H9 (cell line): ENCODE results near the gene IFT172. TPM values are rescaled to one million over a fixed set of nuclear protein-coding genes. Genes with fewer than 3 reads are reported as not detected.

Experiments
- DNase-seq: peaks from one replicate; pipeline ENCODE4 v3.0.0-alpha.2; 2017
- H2AFZ ChIP-seq: one replicate; pipeline ENCODE4 v1.6.1; 2013; ENCODE audit warnings: mild to moderate bottlenecking, low read length, control low read depth, moderate library complexity
- H2AK5ac ChIP-seq: 2 replicates; pipeline ENCODE4 v1.6.1; 2013; ENCODE audit warnings: low read length, control low read depth, mixed read lengths; ENCODE audit not compliant: insufficient read length
- H2BK120ac ChIP-seq: one replicate; pipeline ENCODE4 v1.6.1; 2013; ENCODE audit warnings: low read depth, mild to moderate bottlenecking, low read length, control low read depth, inconsistent platforms; ENCODE audit not compliant: poor library complexity, severe bottlenecking
- H2BK12ac ChIP-seq: 2 replicates; pipeline ENCODE4 v1.6.1; 2013; ENCODE audit warnings: low read length, control low read depth, mixed read lengths, low read depth; ENCODE audit not compliant: insufficient read length
- H2BK15ac ChIP-seq: 2 replicates; pipeline ENCODE4 v1.6.1; 2013; ENCODE audit warnings: low read depth, low read length, control low read depth
- H2BK20ac ChIP-seq: one replicate; pipeline ENCODE4 v1.6.1; 2013; ENCODE audit warnings: low read depth, mild to moderate bottlenecking, low read length, control low read depth, inconsistent platforms; ENCODE audit not compliant: poor library complexity, severe bottlenecking
- H2BK5ac ChIP-seq: 2 replicates; pipeline ENCODE4 v1.6.1; 2013; ENCODE audit warnings: low read length, control low read depth, mixed read lengths; ENCODE audit not compliant: insufficient read length
- H3K14ac ChIP-seq: 2 replicates; pipeline ENCODE4 v1.6.1; 2013; ENCODE audit warnings: low read length, control low read depth; ENCODE audit not compliant: insufficient read depth
- H3K18ac ChIP-seq: 2 replicates; pipeline ENCODE4 v1.6.1; 2013; ENCODE audit warnings: low read depth, mild to moderate bottlenecking, mixed read lengths, low read length, control low read depth; ENCODE audit not compliant: insufficient read length
- H3K23ac ChIP-seq: 2 replicates; pipeline ENCODE4 v1.6.1; 2013; ENCODE audit warnings: low read length, control low read depth, mixed read lengths, low read depth; ENCODE audit not compliant: insufficient read length
- H3K23me2 ChIP-seq: 2 replicates; pipeline ENCODE4 v1.6.1; 2013; ENCODE audit warnings: low read depth, mild to moderate bottlenecking, mixed read lengths, low read length, control low read depth; ENCODE audit not compliant: insufficient read length, poor library complexity, severe bottlenecking
- H3K27ac ChIP-seq: 2 replicates; pipeline ENCODE4 v1.5.1; 2013; ENCODE audit warnings: low read length, control low read depth, mixed read lengths, low read depth; ENCODE audit not compliant: insufficient read length
- H3K27me3 ChIP-seq: 2 replicates; pipeline ENCODE4 v1.6.1; 2013; ENCODE audit warnings: low read length, control low read depth, inconsistent platforms; ENCODE audit not compliant: insufficient read depth
- H3K4ac ChIP-seq: 2 replicates; pipeline ENCODE4 v1.6.1; 2013; ENCODE audit warnings: low read depth, mild to moderate bottlenecking, control low read depth, inconsistent platforms, low read length, moderate library complexity
- H3K4me1 ChIP-seq: 2 replicates; pipeline ENCODE4 v1.6.1; 2013; ENCODE audit warnings: low read length, control low read depth, inconsistent platforms; ENCODE audit not compliant: insufficient read depth
- H3K4me2 ChIP-seq: 2 replicates; pipeline ENCODE4 v1.6.1; 2013; ENCODE audit warnings: low read length, control low read depth, mixed read lengths; ENCODE audit not compliant: insufficient read length, insufficient read depth
- H3K56ac ChIP-seq: 2 replicates; pipeline ENCODE4 v1.6.1; 2013; ENCODE audit warnings: low read depth, mild to moderate bottlenecking, mixed read lengths, low read length, control low read depth; ENCODE audit not compliant: insufficient read length
- H3K79me1 ChIP-seq: 2 replicates; pipeline ENCODE4 v1.6.1; 2013; ENCODE audit warnings: low read depth, mild to moderate bottlenecking, moderate library complexity, low read length, control low read depth, inconsistent platforms; ENCODE audit not compliant: insufficient read depth, poor library complexity, severe bottlenecking
- H3K79me2 ChIP-seq: 2 replicates; pipeline ENCODE4 v1.6.1; 2013; ENCODE audit warnings: low read length, control low read depth, inconsistent platforms; ENCODE audit not compliant: insufficient read depth
- H3K9ac ChIP-seq: 2 replicates; pipeline ENCODE4 v1.6.1; 2013; ENCODE audit warnings: low read length, control low read depth, mixed read lengths; ENCODE audit not compliant: insufficient read length; ENCODE audit errors: extremely low read depth
- H3K9me3 ChIP-seq: one replicate; pipeline ENCODE4 v1.6.1; 2013; ENCODE audit warnings: low read depth, low read length, inconsistent platforms; ENCODE audit not compliant: control insufficient read depth
- H3T11ph ChIP-seq: one replicate; pipeline ENCODE4 v1.6.1; 2013; ENCODE audit warnings: mild to moderate bottlenecking, low read length, control low read depth, inconsistent platforms
- H4K20me1 ChIP-seq: one replicate; pipeline ENCODE4 v1.6.1; 2013; ENCODE audit not compliant: control insufficient read depth, insufficient read length, insufficient read depth
- H4K5ac ChIP-seq: 2 replicates; pipeline ENCODE4 v1.6.1; 2013; ENCODE audit warnings: low read depth, mild to moderate bottlenecking, mixed read lengths, low read length, control low read depth; ENCODE audit not compliant: insufficient read length
- H4K8ac ChIP-seq: replicated peaks from 2 replicates; pipeline ENCODE4 v1.6.1; 2013; ENCODE audit warnings: low read length, control low read depth, mixed read lengths, low read depth; ENCODE audit not compliant: insufficient read length
- H4K91ac ChIP-seq: 2 replicates; pipeline ENCODE4 v1.6.1; 2013; ENCODE audit warnings: low read depth, mild to moderate bottlenecking, moderate library complexity, mixed read lengths, low read length, control low read depth; ENCODE audit not compliant: insufficient read length
- H3K27ac Mint-ChIP-seq, 3 experiments: 2 replicates in 2 of 3; 3 replicates in 1 of 3; pipeline ENCODE4 v1.8.0; 2020 to 2021; ENCODE audit warnings: mixed read lengths in 3 of 3, mild to moderate bottlenecking in 1 of 3, moderate library complexity in 1 of 3
- H3K27me3 Mint-ChIP-seq: 2 replicates; pipeline ENCODE4 v1.8.0; 2021; ENCODE audit warnings: low read depth, mild to moderate bottlenecking, moderate library complexity, mixed read lengths
- H3K36me3 Mint-ChIP-seq, 3 experiments: 2 replicates in 2 of 3; 3 replicates in 1 of 3; pipeline ENCODE4 v1.8.0; 2020 to 2021; ENCODE audit warnings: low read depth in 3 of 3, mixed read lengths in 3 of 3; ENCODE audit not compliant: insufficient read depth in 1 of 3
- H3K4me1 Mint-ChIP-seq, 2 experiments: 2 replicates each; pipeline ENCODE4 v1.8.0; 2020; ENCODE audit warnings: mixed read lengths in 2 of 2
- H3K4me3 Mint-ChIP-seq, 2 experiments: 2 replicates in 1 of 2; 3 replicates in 1 of 2; pipeline ENCODE4 v1.8.0; 2020 to 2021; ENCODE audit warnings: mild to moderate bottlenecking in 2 of 2, mixed read lengths in 2 of 2, moderate library complexity in 1 of 2
- H3K9me3 Mint-ChIP-seq, 2 experiments: 2 replicates in 1 of 2; 3 replicates in 1 of 2; pipeline ENCODE4 v1.8.0; 2020; ENCODE audit warnings: mild to moderate bottlenecking in 2 of 2, mixed read lengths in 2 of 2, moderate library complexity in 1 of 2
- CTCF ChIP-seq: fragments of 200-600 bp; sonication (generic); conservative IDR thresholded peaks from 3 replicates; pipeline ENCODE4 v1.8.0; 2021; ENCODE audit warnings: antibody characterized with exemption, mild to moderate bottlenecking
- WGBS: extraction: QIAGEN DNeasy Blood & Tissue Kit; methylation state at CpG from one replicate; pipeline ENCODE4 v1.1.7; 2013; ENCODE audit warnings: missing lambda C conversion rate, low lambda C conversion rate, mixed read lengths; ENCODE audit not compliant: insufficient read length; ENCODE audit errors: extremely low coverage; 5-methylcytosine and 5-hydroxymethylcytosine counted together
- total RNA-seq: library from RNA; stranded (reverse); gene quantifications from 2 replicates; pipeline ENCODE4 v1.2.1, GENCODE V29; 2021

IFT172 gene
- total RNA-seq, 1 experiment from 2014 or later: 15.5 TPM

- H3K27me3 ChIP-seq: no peaks in the 10 kb centered on the region
- Mint-ChIP-seq H3K36me3 (peaks cover 25 to 68% (median 59%) of the 10 kb centered on the region in 3 experiments), H3K9me3 (no peaks in the 10 kb centered on the region), H3K4me3 (peak within 1 kb of the TSS; percentile 67 to 80), H3K27me3 (no peaks in the 10 kb centered on the region), H3K27ac (peak within 1 kb of the TSS; percentile 76 to 90 (median 85); a peak in 6 of 7 replicates), H3K4me1 (peaks cover 13 to 18% of the 10 kb centered on the region in 2 experiments)
- no peak within 1 kb of the TSS for H3K27ac ChIP-seq
- H2AFZ ChIP-seq: no peak within 1 kb of the TSS
- H3K23me2 ChIP-seq: peaks cover 8% of the 10 kb centered on the region
- peak within 1 kb of the TSS; percentile 65 for H3K14ac ChIP-seq
- TF ChIP-seq CTCF: peak; percentile 76
- H4K91ac ChIP-seq: no peak within 1 kb of the TSS
- DNase-seq: peak; percentile 88
- H4K20me1 ChIP-seq: no peaks in the 10 kb centered on the region
- H3K56ac ChIP-seq: no peak within 1 kb of the TSS
- H2BK5ac ChIP-seq: no peak within 1 kb of the TSS
- no peak within 1 kb of the TSS for H4K5ac ChIP-seq
- no peaks in the 10 kb centered on the region for H3K9me3 ChIP-seq
- WGBS: no CpG with 5 or more reads among the region's 80 CpGs
- peak within 1 kb of the TSS; percentile 49 for H3K4me2 ChIP-seq
- H4K8ac ChIP-seq: no peak within 1 kb of the TSS
- no peaks in the 10 kb centered on the region for H3K79me2 ChIP-seq
- H2BK15ac ChIP-seq: no peak within 1 kb of the TSS
- H3K23ac ChIP-seq: no peak within 1 kb of the TSS
- H2BK20ac ChIP-seq: no peak within 1 kb of the TSS
- peak within 1 kb of the TSS; percentile 23 for H3K18ac ChIP-seq
- H2BK120ac ChIP-seq: no peak within 1 kb of the TSS
- no peak within 1 kb of the TSS for H3K4ac ChIP-seq
- H3K4me1 ChIP-seq: no peaks in the 10 kb centered on the region
- H2AK5ac ChIP-seq: no peak within 1 kb of the TSS
- H3K79me1 ChIP-seq: no peaks in the 10 kb centered on the region
- peak within 1 kb of the TSS; percentile 20 for H3K9ac ChIP-seq
- H3T11ph ChIP-seq: no peak within 1 kb of the TSS
- no peak within 1 kb of the TSS for H2BK12ac ChIP-seq
These were observed 47.3 kb downstream of the IFT172 start, which contains the start of gene KRTCAP3 for GRCh38 chr2:27441958-27442919. Gene KRTCAP3 (plus strand): TSS chr2:27442381. CDS start chr2:27442413, 32 bp downstream.
